ENCODE data around the gene GLIS1. TPM values are rescaled to one million over a fixed set of nuclear protein-coding genes. Genes with fewer than 3 reads are reported as not detected.

The GLIS1 gene
- total RNA-seq, 1 experiment from 2014 or later: 0.28 TPM

GRCh38 chr1:53539711-53540603 lies 199.0 kb downstream of the GLIS1 start:
- H3K27ac ChIP-seq (ENCODE audit: insufficient read length, low read depth, low read length): no peak overlapping the region
- no peaks in the 10 kb centered on the region for H3K4me1 ChIP-seq (ENCODE audit: insufficient read depth, low read length)
- H2AFZ ChIP-seq (ENCODE audit: low read length): no peak overlapping the region
- H3K18ac ChIP-seq (ENCODE audit: insufficient read length, low read depth, low read length): no peak overlapping the region
- Mint-ChIP-seq H3K9me3 (no peaks in the 10 kb centered on the region), H3K4me3 (no peak overlapping the region; a peak in 1 of 5 replicates), H3K36me3 (ENCODE audit: insufficient read depth in 1 of 3, low read depth in 3 of 3) (no peaks in the 10 kb centered on the region), H3K27me3 (ENCODE audit: low read depth) (peaks cover 17% of the 10 kb centered on the region), H3K4me1 (peaks cover 7 to 21% of the 10 kb centered on the region in 2 experiments), H3K27ac (no peak overlapping the region)
- no peaks in the 10 kb centered on the region for H3K9me3 ChIP-seq (ENCODE audit: control insufficient read depth, low read depth, low read length)
- no peak for TF ChIP-seq CTCF (conservative IDR thresholded peaks at IDR 0.05)
- no peak overlapping the region for H2BK12ac ChIP-seq (ENCODE audit: insufficient read length, low read depth, low read length)
- H4K8ac ChIP-seq (replicated peaks; ENCODE audit: insufficient read length, low read depth, low read length): no peak overlapping the region
- no peak overlapping the region for H2BK20ac ChIP-seq (ENCODE audit: low read depth, low read length, poor library complexity, severe bottlenecking)
- H3K27me3 ChIP-seq (ENCODE audit: insufficient read depth, low read length): no peaks in the 10 kb centered on the region
- no peak overlapping the region for H3K4ac ChIP-seq (ENCODE audit: low read depth, low read length)
- no peak overlapping the region for H3K4me2 ChIP-seq (ENCODE audit: insufficient read depth, insufficient read length, low read length)
- H3K23ac ChIP-seq (ENCODE audit: insufficient read length, low read depth, low read length): no peak overlapping the region
- no peak overlapping the region for H3T11ph ChIP-seq (ENCODE audit: low read length)
- no peaks in the 10 kb centered on the region for H3K23me2 ChIP-seq (ENCODE audit: insufficient read length, low read depth, low read length, poor library complexity, severe bottlenecking)
- no peak for DNase-seq
- no peaks in the 10 kb centered on the region for H3K79me2 ChIP-seq (ENCODE audit: insufficient read depth, low read length)
- H4K5ac ChIP-seq (ENCODE audit: insufficient read length, low read depth, low read length): no peak overlapping the region
- H3K14ac ChIP-seq (ENCODE audit: insufficient read depth, low read length): no peak overlapping the region
- H2BK15ac ChIP-seq (ENCODE audit: low read depth, low read length): no peak overlapping the region
- H4K91ac ChIP-seq (ENCODE audit: insufficient read length, low read depth, low read length): no peak overlapping the region
- no peak overlapping the region for H2BK120ac ChIP-seq (ENCODE audit: low read depth, low read length, poor library complexity, severe bottlenecking)
- H2BK5ac ChIP-seq (ENCODE audit: insufficient read length, low read length): no peak overlapping the region
- no peaks in the 10 kb centered on the region for H3K79me1 ChIP-seq (ENCODE audit: insufficient read depth, low read depth, low read length, poor library complexity, severe bottlenecking)
- no peaks in the 10 kb centered on the region for H4K20me1 ChIP-seq (ENCODE audit: control insufficient read depth, insufficient read depth, insufficient read length)
- no CpG with 5 or more reads among the region's 22 CpGs for WGBS (ENCODE audit: extremely low coverage, insufficient read length, low lambda C conversion rate)
- no peak overlapping the region for H2AK5ac ChIP-seq (ENCODE audit: insufficient read length, low read length)
- H3K56ac ChIP-seq (ENCODE audit: insufficient read length, low read depth, low read length): no peak overlapping the region
- H3K9ac ChIP-seq (ENCODE audit: extremely low read depth, insufficient read length, low read length): no peak overlapping the region
